ENCODE results near the gene PLEKHA8.

PLEKHA8 gene

DNA sequence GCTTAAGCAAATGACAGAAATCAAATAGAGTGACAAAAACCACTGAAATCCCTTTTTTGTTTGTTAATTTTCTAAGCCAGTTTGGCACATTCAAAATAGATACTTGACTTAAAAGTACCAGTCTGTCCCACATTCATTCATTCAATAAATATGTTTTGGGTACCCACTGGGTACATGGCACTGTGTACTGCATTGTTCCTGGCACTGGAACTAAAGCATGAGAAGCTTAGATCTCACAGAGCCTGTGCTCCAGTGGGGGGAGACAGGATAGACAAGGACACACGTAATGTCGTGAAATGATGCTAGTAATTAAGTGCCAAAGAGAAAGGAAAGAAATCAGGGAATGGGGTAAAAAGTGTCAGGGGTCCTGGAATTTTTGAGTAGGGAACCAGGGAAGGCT is 119.6 kb downstream of the PLEKHA8 start:
- Mint-ChIP-seq H3K36me3 (ENCODE audit: low read depth) (no peaks in the 10 kb centered on the region), H3K27ac (no peak overlapping the region), H3K4me3 (no peak overlapping the region), H3K4me1 (ENCODE audit: low read depth) (peaks cover 16% of the 10 kb centered on the region), H3K9me3 (no peaks in the 10 kb centered on the region), H3K27me3 (no peaks in the 10 kb centered on the region)

DNA sequence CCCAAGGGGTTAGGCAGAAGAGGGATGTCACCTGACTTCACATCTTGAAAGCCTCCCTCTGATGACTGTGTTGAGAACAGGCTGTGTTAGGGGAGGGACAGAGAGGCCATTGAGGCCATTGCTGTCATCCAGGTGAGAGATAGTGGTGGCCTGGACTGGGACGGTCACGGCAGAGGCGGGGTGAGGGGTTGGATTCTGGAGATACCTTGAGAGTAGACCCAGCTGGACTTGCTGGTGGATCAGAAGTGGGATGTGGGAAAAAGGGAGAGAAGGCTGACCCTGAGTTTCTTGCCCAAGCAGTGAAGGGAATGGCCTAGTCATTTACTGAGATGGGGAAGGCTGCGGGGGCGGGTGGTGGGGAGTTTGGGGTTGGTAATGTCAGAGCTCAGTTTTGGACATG is 120.2 kb downstream of the PLEKHA8 start:
- Mint-ChIP-seq H3K9me3 (no peaks in the 10 kb centered on the region), H3K27ac (no peak overlapping the region), H3K36me3 (ENCODE audit: low read depth) (no peaks in the 10 kb centered on the region), H3K4me3 (no peak overlapping the region), H3K27me3 (no peaks in the 10 kb centered on the region), H3K4me1 (ENCODE audit: low read depth) (peaks cover 12% of the 10 kb centered on the region)

DNA sequence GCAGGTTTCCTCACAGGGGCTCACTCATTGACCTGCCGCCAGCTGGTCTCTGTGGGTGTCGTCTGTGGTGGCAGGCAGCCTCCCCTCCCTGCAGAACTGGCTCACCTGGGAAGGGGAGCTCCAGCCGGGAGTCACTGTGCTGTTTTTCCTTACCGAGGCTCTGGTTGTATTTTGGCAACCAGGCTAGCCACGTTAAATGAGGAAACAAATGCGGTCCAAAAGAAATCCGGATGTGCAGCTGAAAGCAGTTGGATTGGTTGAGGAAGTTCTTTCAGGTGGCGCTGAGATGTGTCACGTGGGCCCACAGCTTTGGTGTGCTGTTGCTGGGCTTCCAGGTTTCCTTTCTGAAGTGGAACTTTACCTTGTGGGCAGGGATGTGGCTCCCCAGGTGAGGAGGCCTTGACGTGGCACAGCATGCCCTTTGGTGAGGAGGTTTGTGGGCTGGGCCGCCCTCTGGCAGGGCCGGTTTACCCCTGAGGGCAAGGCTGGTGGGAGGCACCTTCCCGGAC is 120.8 kb downstream of the PLEKHA8 start:
- H3K27ac Mint-ChIP-seq, result peak overlapping the region; percentile 74

DNA sequence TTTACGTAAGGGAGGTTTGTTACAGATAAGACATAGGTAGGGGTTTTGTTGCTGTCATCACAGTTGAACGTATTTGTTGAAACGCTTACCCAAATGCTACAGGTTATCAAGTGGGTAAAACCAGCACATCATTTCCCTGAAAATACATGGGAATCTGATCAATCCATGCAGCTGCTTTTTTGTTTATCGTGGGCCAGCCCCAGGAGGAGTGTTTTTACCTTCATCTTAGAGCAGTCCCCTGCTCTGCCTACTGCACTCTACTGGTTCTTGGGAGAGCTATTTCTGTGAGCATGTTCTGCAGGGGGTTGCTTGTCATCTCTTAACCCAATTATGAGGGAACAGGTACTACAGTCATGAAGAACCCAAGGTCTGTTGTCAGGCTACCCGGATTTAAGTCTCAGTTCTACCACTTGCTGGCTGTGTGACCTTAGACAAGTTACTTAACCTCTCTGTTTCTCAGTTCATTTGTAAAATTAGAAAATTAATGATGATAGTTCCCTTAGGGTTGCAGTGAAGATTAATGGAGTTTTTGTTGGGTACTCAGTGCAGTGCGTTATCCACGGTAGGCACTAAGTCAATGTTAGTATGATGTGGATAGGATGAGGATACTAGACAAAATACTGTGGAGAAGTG is 121.5 kb downstream of the PLEKHA8 start:
- Mint-ChIP-seq H3K9me3 (no peaks in the 10 kb centered on the region), H3K4me3 (no peak overlapping the region), H3K4me1 (ENCODE audit: low read depth) (no peaks in the 10 kb centered on the region), H3K27ac (no peak overlapping the region), H3K27me3 (no peaks in the 10 kb centered on the region), H3K36me3 (ENCODE audit: low read depth) (no peaks in the 10 kb centered on the region)

More for the DNA sequence above, 120.8 kb downstream of the PLEKHA8 start:
- H3K4me3 Mint-ChIP-seq, result peak overlapping the region; percentile 12
- no peaks in the 10 kb centered on the region for H3K36me3 Mint-ChIP-seq (ENCODE audit: low read depth)
- no peaks in the 10 kb centered on the region for H3K27me3 Mint-ChIP-seq
- H3K4me1 Mint-ChIP-seq (ENCODE audit: low read depth), result peaks cover 6% of the 10 kb centered on the region
- no peaks in the 10 kb centered on the region for H3K9me3 Mint-ChIP-seq

DNA sequence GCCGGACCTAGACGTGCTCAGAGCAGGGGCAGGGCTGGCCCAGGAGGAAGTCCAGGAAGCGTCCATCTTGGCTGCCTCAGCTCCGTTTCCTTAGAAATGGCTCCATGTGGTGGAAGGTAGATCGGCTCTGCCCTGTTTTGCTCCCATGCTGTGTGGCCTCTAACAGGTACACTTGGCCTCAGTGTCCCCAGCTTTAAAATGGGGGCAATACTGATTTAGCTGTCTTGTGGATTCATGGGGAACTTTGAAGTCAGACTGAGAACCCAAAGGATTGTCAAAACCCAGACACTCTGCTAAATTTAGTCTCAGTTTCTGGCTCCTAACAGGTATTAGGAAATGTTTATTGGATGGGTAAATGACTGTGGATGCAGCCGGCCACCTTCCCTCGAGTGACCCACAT is 122.5 kb downstream of the PLEKHA8 start:
- H3K27ac Mint-ChIP-seq, result no peak overlapping the region
- H3K27me3 Mint-ChIP-seq, result no peaks in the 10 kb centered on the region
- H3K36me3 Mint-ChIP-seq (ENCODE audit: low read depth), result no peaks in the 10 kb centered on the region
- H3K4me3 Mint-ChIP-seq, result no peak overlapping the region
- H3K4me1 Mint-ChIP-seq (ENCODE audit: low read depth), result peaks cover 5% of the 10 kb centered on the region
- H3K9me3 Mint-ChIP-seq, result no peaks in the 10 kb centered on the region

DNA sequence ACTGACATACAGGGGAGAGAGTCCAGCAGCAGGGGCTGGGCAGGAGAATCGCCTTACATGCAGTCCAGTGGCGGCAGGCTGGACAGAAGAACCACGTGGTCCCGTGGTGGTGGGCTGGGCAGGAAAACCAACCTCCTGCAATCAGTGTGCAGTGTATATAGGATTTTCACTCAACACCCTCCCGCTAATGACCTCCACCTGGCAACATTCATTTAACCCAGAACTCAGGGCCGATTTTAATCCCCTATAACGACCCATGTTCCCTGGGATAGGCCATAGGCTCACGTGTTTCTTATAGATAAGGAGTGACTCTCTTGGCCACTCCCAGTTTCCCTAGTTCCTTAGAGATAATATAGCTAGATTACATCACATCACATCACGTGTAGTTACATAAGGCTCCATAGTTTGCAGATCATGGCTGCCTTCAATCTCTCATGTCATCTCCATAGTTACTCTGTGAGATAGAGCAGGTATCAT is 125.9 kb downstream of the PLEKHA8 start:
- no peaks in the 10 kb centered on the region for H3K36me3 Mint-ChIP-seq (ENCODE audit: low read depth)
- H3K27me3 Mint-ChIP-seq, result no peaks in the 10 kb centered on the region
- H3K9me3 Mint-ChIP-seq, result no peaks in the 10 kb centered on the region
- H3K4me1 Mint-ChIP-seq (ENCODE audit: low read depth), result peaks cover 27% of the 10 kb centered on the region
- no peak overlapping the region for H3K4me3 Mint-ChIP-seq
- no peak overlapping the region for H3K27ac Mint-ChIP-seq

DNA sequence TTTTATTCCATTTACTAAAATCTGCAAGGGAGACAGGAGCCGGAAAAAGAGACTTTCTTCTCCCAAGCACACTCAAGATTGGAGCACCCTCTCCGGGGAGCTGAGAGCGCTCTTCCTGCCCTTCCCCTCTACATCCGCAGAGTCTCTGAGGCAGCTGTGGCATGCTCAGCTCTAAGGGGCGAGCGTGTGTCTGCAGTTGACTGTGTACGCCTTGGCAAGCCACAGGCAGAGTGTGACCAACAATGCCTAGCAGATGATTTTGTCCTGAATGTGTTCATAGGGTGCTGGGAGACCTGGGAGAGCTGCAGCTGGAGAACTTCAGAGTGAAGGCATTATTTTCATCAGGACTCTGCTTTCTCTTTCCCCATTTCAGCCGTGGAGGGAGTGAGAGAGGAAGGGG is 127.3 kb downstream of the PLEKHA8 start:
- Mint-ChIP-seq H3K9me3 (no peaks in the 10 kb centered on the region), H3K27ac (no peak overlapping the region), H3K4me3 (no peak overlapping the region)

DNA sequence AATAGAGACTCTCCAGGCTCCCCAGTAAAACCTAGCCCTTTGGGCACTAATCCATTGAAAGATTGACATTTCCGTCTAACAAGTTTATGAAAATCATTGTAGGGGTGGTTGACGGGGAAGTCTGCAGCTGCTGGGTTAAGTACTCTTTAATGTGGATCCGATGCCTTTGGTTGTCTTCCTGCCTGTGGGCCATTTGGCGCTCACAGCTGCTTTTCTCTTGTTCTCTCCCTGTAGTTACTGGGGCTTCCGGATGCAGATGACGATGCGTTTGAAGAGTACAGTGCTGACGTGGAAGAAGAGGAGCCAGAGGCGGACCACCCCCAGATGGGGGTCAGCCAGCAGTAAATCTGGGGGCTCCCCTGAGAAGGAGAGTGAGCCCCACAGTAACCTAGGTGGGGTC is 129.0 kb downstream of the PLEKHA8 start:
- no peaks in the 10 kb centered on the region for H3K9me3 Mint-ChIP-seq
- peaks cover 49% of the 10 kb centered on the region for H3K4me1 Mint-ChIP-seq (ENCODE audit: low read depth)
- H3K27ac Mint-ChIP-seq, result peak overlapping the region; percentile 4
- H3K27me3 Mint-ChIP-seq, result no peaks in the 10 kb centered on the region
- H3K4me3 Mint-ChIP-seq, result peak overlapping the region; percentile 9
- H3K36me3 Mint-ChIP-seq (ENCODE audit: low read depth), result no peaks in the 10 kb centered on the region

More for the DNA sequence above, 127.3 kb downstream of the PLEKHA8 start:
- H3K27me3 Mint-ChIP-seq, result no peaks in the 10 kb centered on the region
- H3K36me3 Mint-ChIP-seq (ENCODE audit: low read depth), result no peaks in the 10 kb centered on the region
- peaks cover 40% of the 10 kb centered on the region for H3K4me1 Mint-ChIP-seq (ENCODE audit: low read depth)

DNA sequence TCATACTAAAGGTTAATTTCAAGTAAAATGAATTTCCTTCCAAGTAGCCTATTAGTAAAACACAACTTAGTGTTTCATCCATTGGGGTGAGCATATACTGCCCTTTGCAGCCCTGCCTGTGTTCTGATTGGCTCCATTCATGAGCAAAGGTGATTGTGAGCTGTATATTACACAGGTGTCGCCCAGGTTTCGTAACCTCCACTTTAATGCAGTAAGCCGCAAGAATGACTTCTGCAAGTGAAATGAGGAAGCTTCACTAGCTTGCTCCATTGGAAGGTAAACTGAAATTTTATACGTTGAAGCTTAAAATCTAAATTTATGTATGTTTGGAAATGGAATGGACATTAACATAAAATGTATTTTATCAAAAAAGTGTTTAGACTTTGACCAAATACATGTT is 131.0 kb downstream of the PLEKHA8 start:
- H3K9me3 Mint-ChIP-seq, result no peaks in the 10 kb centered on the region
- peaks cover 67% of the 10 kb centered on the region for H3K4me1 Mint-ChIP-seq (ENCODE audit: low read depth)
- H3K36me3 Mint-ChIP-seq (ENCODE audit: low read depth), result no peaks in the 10 kb centered on the region
- no peak overlapping the region for H3K27ac Mint-ChIP-seq
- peak overlapping the region; percentile 40 for H3K4me3 Mint-ChIP-seq
- no peaks in the 10 kb centered on the region for H3K27me3 Mint-ChIP-seq

DNA sequence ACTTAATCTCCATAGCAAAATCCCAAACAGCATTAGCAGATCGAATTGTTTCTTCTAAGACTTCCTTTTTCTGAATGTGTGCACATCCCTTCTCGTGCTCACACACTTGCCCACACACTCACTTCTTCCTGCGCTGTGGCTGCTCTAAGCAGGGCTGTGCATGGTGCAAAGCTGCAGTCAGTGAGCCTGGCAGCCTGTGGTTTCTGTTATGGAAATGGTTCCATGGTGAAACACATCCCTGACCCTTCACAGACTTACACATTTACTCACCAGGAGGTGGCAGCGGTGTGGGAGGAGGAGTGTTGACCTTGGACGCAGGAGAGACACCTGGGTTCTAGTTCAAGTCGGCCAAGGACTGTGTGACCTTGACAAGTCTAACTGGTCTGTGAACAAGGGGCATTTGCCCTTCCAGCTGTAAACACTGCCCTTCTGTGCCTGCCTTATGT is 131.5 kb downstream of the PLEKHA8 start:
- no peaks in the 10 kb centered on the region for H3K36me3 Mint-ChIP-seq (ENCODE audit: low read depth)
- H3K9me3 Mint-ChIP-seq, result no peaks in the 10 kb centered on the region
- H3K27ac Mint-ChIP-seq, result peak overlapping the region; percentile 34
- H3K4me3 Mint-ChIP-seq, result peak overlapping the region; percentile 40
- no peaks in the 10 kb centered on the region for H3K27me3 Mint-ChIP-seq
- peaks cover 72% of the 10 kb centered on the region for H3K4me1 Mint-ChIP-seq (ENCODE audit: low read depth)

DNA sequence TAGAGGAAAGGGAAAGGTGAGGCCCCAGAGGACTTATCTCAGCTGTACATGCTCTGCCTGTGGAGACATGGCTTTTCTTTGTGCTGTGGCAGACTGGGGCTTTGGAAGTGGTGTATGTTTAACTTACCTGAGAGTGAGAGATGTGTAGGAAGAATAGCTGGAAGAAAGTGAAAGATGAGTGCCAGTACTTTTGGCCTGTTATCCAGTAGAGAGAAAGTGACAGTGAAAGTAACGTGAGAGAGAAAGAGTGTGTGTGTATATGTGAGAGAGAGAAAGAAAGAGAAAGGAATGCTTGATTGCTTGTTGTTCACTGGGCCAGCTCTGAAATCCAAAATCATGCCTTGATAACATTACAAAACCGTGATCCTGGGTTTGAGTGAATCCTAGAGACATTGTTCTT is 132.1 kb downstream of the PLEKHA8 start:
- no peak overlapping the region for H3K4me3 Mint-ChIP-seq
- no peaks in the 10 kb centered on the region for H3K27me3 Mint-ChIP-seq
- no peaks in the 10 kb centered on the region for H3K36me3 Mint-ChIP-seq (ENCODE audit: low read depth)
- peak overlapping the region; percentile 6 for H3K27ac Mint-ChIP-seq
- no peaks in the 10 kb centered on the region for H3K9me3 Mint-ChIP-seq
- peaks cover 72% of the 10 kb centered on the region for H3K4me1 Mint-ChIP-seq (ENCODE audit: low read depth)

DNA sequence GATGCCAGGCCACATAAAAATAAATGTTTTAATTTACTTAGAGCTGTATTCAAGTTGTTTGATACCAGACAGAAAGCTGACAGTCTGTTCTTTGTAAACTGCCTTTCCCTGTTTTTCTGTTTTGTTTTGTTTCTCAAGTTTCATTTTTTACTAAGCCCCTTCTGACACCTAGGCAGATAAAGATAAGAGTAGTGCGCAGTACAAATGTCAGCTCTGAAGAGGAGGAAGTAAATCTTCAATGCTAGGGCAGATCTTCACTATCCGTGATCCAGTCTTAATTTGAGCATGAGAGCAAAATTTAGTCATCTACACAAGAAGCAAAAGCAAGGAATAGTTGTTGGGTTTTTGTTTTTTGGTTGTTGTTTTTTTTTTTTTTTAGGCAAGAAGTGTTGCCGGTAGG is 133.9 kb downstream of the PLEKHA8 start:
- no peaks in the 10 kb centered on the region for H3K9me3 Mint-ChIP-seq
- peak overlapping the region; percentile 46 for H3K27ac Mint-ChIP-seq
- H3K4me3 Mint-ChIP-seq, result peak overlapping the region; percentile 25
- H3K4me1 Mint-ChIP-seq (ENCODE audit: low read depth), result peaks cover 63% of the 10 kb centered on the region
- H3K27me3 Mint-ChIP-seq, result no peaks in the 10 kb centered on the region
- H3K36me3 Mint-ChIP-seq (ENCODE audit: low read depth), result no peaks in the 10 kb centered on the region

DNA sequence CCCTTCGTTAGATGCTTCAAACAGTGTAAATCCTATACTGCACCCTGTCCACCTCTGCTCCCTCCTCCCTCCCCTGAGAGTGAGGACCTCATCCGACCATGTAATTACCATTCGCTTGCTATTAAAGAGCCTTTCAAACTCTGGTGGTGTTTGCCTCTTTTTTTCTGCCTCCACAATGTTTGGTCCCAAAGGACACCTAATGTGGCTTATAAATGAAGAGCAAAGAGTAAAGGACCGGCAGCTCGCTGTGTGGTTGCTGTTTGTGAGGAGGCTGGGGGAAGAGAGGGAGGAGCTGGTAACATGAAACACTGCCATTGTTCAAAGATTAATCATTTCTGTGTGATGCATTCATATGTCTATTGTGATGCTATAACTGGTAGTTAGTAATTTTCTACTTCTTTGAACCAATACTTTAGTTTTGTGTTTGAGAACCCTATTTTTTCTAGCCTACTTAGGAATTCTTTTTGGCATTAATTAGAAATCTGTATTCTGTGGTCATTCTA is 134.5 kb downstream of the PLEKHA8 start:
- peaks cover 58% of the 10 kb centered on the region for H3K4me1 Mint-ChIP-seq (ENCODE audit: low read depth)
- no peaks in the 10 kb centered on the region for H3K36me3 Mint-ChIP-seq (ENCODE audit: low read depth)
- no peaks in the 10 kb centered on the region for H3K9me3 Mint-ChIP-seq
- peak overlapping the region; percentile 46 for H3K4me3 Mint-ChIP-seq
- no peaks in the 10 kb centered on the region for H3K27me3 Mint-ChIP-seq
- peak overlapping the region; percentile 72 for H3K27ac Mint-ChIP-seq

DNA sequence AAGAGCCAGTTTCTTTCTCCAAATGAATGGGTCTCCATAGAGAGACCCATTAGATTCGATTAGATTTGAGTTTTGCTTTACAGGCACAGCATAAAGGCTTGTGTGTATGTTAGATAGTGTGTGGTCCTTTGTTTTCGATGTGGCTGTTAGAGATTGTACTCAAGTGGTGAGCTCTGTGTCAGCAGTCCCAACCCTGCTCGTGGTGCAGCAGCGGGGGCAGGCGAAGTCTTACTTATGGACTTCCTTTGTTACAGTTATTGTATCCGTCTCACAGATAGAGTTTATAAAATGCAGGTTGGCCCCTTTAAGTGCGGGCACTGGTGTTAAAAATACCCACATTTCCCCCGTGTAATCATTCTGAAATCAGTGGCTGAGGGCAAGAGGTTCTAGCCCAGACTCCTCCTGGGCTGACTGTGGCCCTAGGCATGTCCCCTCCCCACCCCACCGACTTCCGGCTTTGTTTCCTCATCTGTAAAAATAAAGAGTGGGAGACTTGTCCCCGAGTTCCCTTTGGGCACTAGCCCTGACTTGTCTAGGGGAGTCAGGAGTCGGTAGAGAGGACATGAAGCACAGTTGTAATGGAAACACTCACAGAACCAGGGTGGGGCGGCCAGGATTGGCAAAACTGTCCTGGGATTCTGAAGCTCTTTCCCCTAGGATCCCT is 135.2 kb downstream of the PLEKHA8 start:
- Mint-ChIP-seq H3K4me1 (ENCODE audit: low read depth) (peaks cover 53% of the 10 kb centered on the region), H3K27me3 (no peaks in the 10 kb centered on the region), H3K36me3 (ENCODE audit: low read depth) (no peaks in the 10 kb centered on the region), H3K9me3 (no peaks in the 10 kb centered on the region), H3K27ac (peak overlapping the region; percentile 72), H3K4me3 (peak overlapping the region; percentile 46)

DNA sequence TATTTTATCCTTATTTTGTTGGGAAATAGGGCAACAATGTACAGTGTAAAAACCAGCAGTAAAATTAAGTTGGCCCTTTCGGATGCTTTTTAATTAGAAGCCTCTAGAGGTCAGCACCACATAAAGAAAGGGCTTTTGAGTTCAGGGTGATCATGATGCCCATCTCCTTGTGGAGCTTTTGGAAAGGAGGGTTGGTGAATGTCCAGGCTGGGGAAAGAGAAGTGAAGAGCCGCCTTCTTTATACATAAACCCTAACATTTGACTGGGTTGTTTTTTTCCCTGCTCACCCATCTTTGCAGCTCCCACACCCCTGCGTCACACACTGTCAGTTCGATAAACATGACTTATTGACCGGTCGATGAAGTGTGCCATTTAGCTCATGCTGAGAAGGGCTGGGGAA is 136.4 kb downstream of the PLEKHA8 start:
- Mint-ChIP-seq H3K4me3 (no peak overlapping the region), H3K4me1 (ENCODE audit: low read depth) (peaks cover 41% of the 10 kb centered on the region), H3K36me3 (ENCODE audit: low read depth) (no peaks in the 10 kb centered on the region), H3K9me3 (no peaks in the 10 kb centered on the region), H3K27ac (no peak overlapping the region), H3K27me3 (no peaks in the 10 kb centered on the region)
